SH-SY5Y (cell line): Measurements from ENCODE around the gene TKTL2.

Experiments
- GATA2 ChIP-seq: IDR thresholded peaks from 2 replicates; pipeline ENCODE4 v1.6.1; 2011; ENCODE audit warnings: mild to moderate bottlenecking, low read depth, low read length
- GATA3 ChIP-seq: IDR thresholded peaks from 2 replicates; pipeline ENCODE4 v1.6.1; 2011; ENCODE audit warnings: low read depth, mild to moderate bottlenecking, low read length, moderate library complexity

GRCh38 chr4:163495900-163496299 is 22.3 kb upstream of the TKTL2 start:
- TF ChIP-seq GATA2 (no peak), GATA3 (no peak)
